Activated CD4-positive, CD25-positive, alpha-beta regulatory T cell treated with anti-CD3 and anti-CD28 coated beads, Interleukin-2, amount 50 U/mL, for 16 hours (primary cell): Measurements from ENCODE around the gene TSC1.

Experiments
- DNase-seq: peaks from one replicate; pipeline ENCODE4 v3.0.0-alpha.2; 2020; ENCODE audit warnings: low read depth, low spot score

TSC1 gene

GRCh38 chr9:132863096-132863495 is 81.3 kb downstream of the TSC1 start:
- no peak for DNase-seq

GRCh38 chr9:132862533-132862932 is 81.9 kb downstream of the TSC1 start:
- DNase-seq = no peak

GRCh38 chr9:132861666-132862065 is 82.8 kb downstream of the TSC1 start:
- DNase-seq = no peak

- DNase-seq = no peak
These were observed 85.7 kb downstream of the TSC1 start for GRCh38 chr9:132858751-132859150.

- DNase-seq = no peak
These were observed 86.6 kb downstream of the TSC1 start for GRCh38 chr9:132857616-132858342.

- DNase-seq = no peak
These were observed 87.4 kb downstream of the TSC1 start for GRCh38 chr9:132857031-132857430.

- DNase-seq = no peak
These were observed 88.5 kb downstream of the TSC1 start for GRCh38 chr9:132855904-132856303.

GRCh38 chr9:132854832-132855231 is 89.6 kb downstream of the TSC1 start:
- no peak for DNase-seq

GRCh38 chr9:132853482-132853881 is 90.9 kb downstream of the TSC1 start:
- no peak for DNase-seq

GRCh38 chr9:132849185-132849706 is 95.2 kb downstream of the TSC1 start:
- DNase-seq = no peak

GRCh38 chr9:132846918-132847515 is 97.4 kb downstream of the TSC1 start:
- DNase-seq = no peak

- DNase-seq = no peak
These were observed 98.1 kb downstream of the TSC1 start for GRCh38 chr9:132846109-132846917.

GRCh38 chr9:132842124-132843044 is 102.0 kb downstream of the TSC1 start:
- no peak for DNase-seq
